H1 (cell line): ENCODE results near the gene RASSF4.

Experiments used
- BRCA1 ChIP-seq: IDR thresholded peaks from 2 replicates; pipeline ENCODE4 v1.6.1; 2012; ENCODE audit warnings: low read depth, low read length, improper control_type of control experiment
- CEBPB ChIP-seq: IDR thresholded peaks from 2 replicates; pipeline ENCODE4 v1.6.1; 2012; ENCODE audit warnings: low read depth, low read length
- CTBP2 ChIP-seq: IDR thresholded peaks from 2 replicates; pipeline ENCODE4 v1.7.0; 2011; ENCODE audit warnings: borderline replicate concordance, mild to moderate bottlenecking, moderate library complexity, mixed read lengths, low read length; ENCODE audit not compliant: insufficient read depth, insufficient read length
- CTCF ChIP-seq, 3 experiments: IDR thresholded peaks; 1 replicate in 2 of 3; 2 replicates in 1 of 3; pipeline versions ENCODE4 v1.5.1 to v1.6.1; 2011; ENCODE audit warnings: low read length in 3 of 3, mild to moderate bottlenecking in 3 of 3, inconsistent platforms in 2 of 3, low read depth in 1 of 3, moderate library complexity in 1 of 3; ENCODE audit not compliant: insufficient read depth in 1 of 3; ENCODE audit errors: control extremely low read depth in 1 of 3
- RNF2 ChIP-seq: fragments of 200-900, 300-1000 bp; sonication (generic); IDR thresholded peaks from 2 replicates; pipeline ENCODE4 v1.7.1; 2016; ENCODE audit warnings: borderline replicate concordance, low read depth, mild to moderate bottlenecking, antibody characterized with exemption, low read length; ENCODE audit not compliant: poor library complexity, severe bottlenecking; ENCODE audit errors: missing control alignments
- SP2 ChIP-seq: IDR thresholded peaks from 2 replicates; pipeline ENCODE4 v1.6.1; 2012; ENCODE audit warnings: mild to moderate bottlenecking, low read length, inconsistent platforms
- TAF1 ChIP-seq: IDR thresholded peaks from 2 replicates; pipeline ENCODE4 v1.6.1; 2011; ENCODE audit warnings: mild to moderate bottlenecking, low read depth, low read length
- YY1 ChIP-seq: IDR thresholded peaks from 2 replicates; pipeline ENCODE4 v1.6.1; 2011; ENCODE audit warnings: low read depth, mild to moderate bottlenecking, low read length
- TF ChIP-seq, protein P1 (sequence below): IDR thresholded peaks from 2 replicates; pipeline ENCODE4 v1.6.1; 2011; ENCODE audit warnings: low read length, improper control_type of control experiment
- TF ChIP-seq, protein P2 (sequence below): IDR thresholded peaks from 2 replicates; pipeline ENCODE4 v1.6.1; 2012; ENCODE audit warnings: inconsistent platforms

DNA sequence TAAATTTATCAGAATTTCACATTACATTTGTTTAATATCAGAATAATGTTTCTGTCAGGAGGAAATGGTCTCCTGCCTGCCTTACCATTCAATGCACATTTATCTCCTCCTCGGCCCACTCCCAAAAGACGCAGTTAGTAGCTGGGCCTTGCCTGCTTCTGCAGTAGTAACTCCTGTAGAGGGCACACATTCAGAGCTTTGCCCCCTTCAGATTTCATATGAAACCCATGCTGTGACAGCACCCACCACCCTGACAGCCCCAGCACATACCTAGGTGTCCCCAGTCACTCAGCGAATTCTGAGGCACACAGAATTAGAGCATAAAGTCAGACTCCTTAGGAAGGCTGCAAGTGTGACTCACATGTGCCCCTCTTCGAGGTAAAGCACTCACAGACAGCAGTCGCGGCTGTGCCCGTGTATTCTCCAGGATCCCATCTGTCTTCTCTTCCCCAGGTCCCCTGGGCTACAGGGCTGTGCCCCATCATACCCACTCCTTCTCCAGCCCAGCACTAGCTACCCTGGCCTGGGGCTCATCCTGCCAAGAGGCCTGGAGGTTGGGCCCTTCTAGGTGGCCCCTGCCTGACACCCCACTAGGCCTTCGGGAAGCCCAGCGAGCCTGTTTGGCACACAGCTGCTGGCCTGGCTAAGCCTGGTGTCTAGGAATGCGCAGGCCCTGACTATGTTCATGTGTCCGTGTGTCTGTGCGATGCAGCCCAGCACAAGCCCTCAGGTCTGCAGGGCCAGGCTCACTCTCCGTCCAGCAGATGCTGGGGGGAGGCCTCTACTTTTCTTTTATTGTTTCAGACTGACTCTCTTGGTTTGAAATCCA is 23.7 kb downstream of the RASSF4 start:
- TF ChIP-seq CTCF (IDR thresholded peaks at IDR 0.05; ENCODE audit: control extremely low read depth in 1 of 3, insufficient read depth in 1 of 3, low read depth in 1 of 3, low read length in 3 of 3) (no peak), CEBPB (no peak), TAF1 (no peak), BRCA1 (no peak), RNF2 (no peak), CTBP2 (no peak), SP2 (no peak), YY1 (no peak)
- TF ChIP-seq, protein P1, sequence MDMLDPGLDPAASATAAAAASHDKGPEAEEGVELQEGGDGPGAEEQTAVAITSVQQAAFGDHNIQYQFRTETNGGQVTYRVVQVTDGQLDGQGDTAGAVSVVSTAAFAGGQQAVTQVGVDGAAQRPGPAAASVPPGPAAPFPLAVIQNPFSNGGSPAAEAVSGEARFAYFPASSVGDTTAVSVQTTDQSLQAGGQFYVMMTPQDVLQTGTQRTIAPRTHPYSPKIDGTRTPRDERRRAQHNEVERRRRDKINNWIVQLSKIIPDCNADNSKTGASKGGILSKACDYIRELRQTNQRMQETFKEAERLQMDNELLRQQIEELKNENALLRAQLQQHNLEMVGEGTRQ = no peak
- TF ChIP-seq, protein P2, sequence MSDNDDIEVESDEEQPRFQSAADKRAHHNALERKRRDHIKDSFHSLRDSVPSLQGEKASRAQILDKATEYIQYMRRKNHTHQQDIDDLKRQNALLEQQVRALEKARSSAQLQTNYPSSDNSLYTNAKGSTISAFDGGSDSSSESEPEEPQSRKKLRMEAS = no peak
